Thyroid gland (tissue), 4 donors: Measurements from ENCODE around the gene AZGP1.

Experiments
- CTCF ChIP-seq, 6 experiments: fragments of 200-600 bp in 3 of 6; fragments of 450-650 bp in 3 of 6; sonication (generic) in 3 of 6; IDR thresholded peaks; one replicate each; pipeline ENCODE4 v1.5.1; 2016 to 2019; ENCODE audit warnings: antibody characterized with exemption in 6 of 6, mild to moderate bottlenecking in 2 of 6, inconsistent platforms in 1 of 6, moderate library complexity in 1 of 6
- POLR2A ChIP-seq, 2 donors: fragments of 450-650 bp; IDR thresholded peaks; one replicate each; pipeline ENCODE4 v1.6.1; 2017; ENCODE audit warnings: antibody characterized with exemption in 2 of 2, mild to moderate bottlenecking in 2 of 2, moderate library complexity in 1 of 2

GRCh38 chr7:99976626-99977025 is 795 bp upstream of the AZGP1 start:
- TF ChIP-seq POLR2A (IDR thresholded peaks at IDR 0.05) = no peak
- TF ChIP-seq CTCF (IDR thresholded peaks at IDR 0.05) = no peak
